NCI-H2171 (cell line): ENCODE results near the gene RPS23.

Source experiments
- DNase-seq: peaks from one replicate; lab custom pipeline; 2025; lab: John Stamatoyannopoulos, UW

RPS23 gene

DNA sequence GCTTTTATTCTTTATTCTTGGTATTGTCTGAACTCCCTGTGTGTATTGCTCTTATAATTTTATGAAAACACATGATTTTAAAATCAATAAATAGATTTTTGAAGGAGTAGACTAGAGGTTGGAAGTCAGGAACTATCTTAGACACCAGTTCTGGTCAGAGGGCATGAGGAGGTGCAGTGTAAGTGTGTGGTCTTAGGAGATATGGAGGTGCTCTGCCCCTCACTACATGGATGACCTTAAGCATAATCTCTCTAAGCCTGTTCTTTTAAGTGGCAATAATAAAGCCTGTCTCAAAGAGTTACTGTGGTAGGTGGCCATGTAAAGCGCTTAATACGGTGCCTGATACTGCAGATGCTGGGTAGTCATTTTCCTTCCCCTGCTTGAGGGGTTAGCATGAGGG, 34.0 kb downstream of the RPS23 start:
- no peak for DNase-seq

DNA sequence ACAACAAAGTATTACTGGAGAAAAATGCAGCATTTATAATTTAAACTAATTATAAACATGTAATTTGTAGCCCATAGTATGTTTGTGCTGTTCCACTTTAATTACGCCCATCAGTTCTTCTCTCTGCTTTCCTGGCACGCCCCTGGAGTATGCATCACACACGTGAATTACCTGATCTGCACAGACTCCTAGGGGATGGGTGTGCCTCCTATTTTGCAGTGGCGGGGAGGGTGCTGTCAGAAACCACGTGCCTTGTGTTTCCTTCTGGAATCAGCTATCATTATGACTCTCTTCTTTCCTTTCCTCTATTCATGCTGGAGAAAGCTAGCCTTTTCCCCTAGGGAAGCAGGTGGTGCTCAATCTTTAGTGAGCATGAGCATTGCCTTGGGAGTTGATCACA, 43.3 kb downstream of the RPS23 start:
- DNase-seq: no peak

GRCh38 chr5:82225525-82226172, 52.5 kb downstream of the RPS23 start:
- DNase-seq: no peak
